ENCODE measurements around the gene IL1RAP.

IL1RAP gene

GRCh38 chr3:190545191-190545590, 31.3 kb downstream of the IL1RAP start:
- DNase-seq, result no peak

GRCh38 chr3:190546881-190547510, 33.1 kb downstream of the IL1RAP start:
- DNase-seq, result no peak

- no peak for DNase-seq
These were observed 34.3 kb downstream of the IL1RAP start for GRCh38 chr3:190548031-190548656.

GRCh38 chr3:190552021-190552420, 38.1 kb downstream of the IL1RAP start:
- no peak for DNase-seq

GRCh38 chr3:190552969-190553759, 39.3 kb downstream of the IL1RAP start:
- DNase-seq, result no peak

GRCh38 chr3:190554197-190554596, 40.3 kb downstream of the IL1RAP start:
- DNase-seq, result no peak

- no peak for DNase-seq
These were observed 42.5 kb downstream of the IL1RAP start for GRCh38 chr3:190556351-190556750.

GRCh38 chr3:190557296-190557695, 43.4 kb downstream of the IL1RAP start:
- no peak for DNase-seq

GRCh38 chr3:190558316-190558715, 44.4 kb downstream of the IL1RAP start:
- no peak for DNase-seq

- DNase-seq, result no peak
These were observed 44.9 kb downstream of the IL1RAP start for GRCh38 chr3:190558796-190559195.

GRCh38 chr3:190560013-190560895, 46.4 kb downstream of the IL1RAP start:
- no peak for DNase-seq

- no peak for DNase-seq
These were observed 49.1 kb downstream of the IL1RAP start for GRCh38 chr3:190562866-190563510.

GRCh38 chr3:190564175-190564574, 50.3 kb downstream of the IL1RAP start:
- DNase-seq, result no peak

- DNase-seq, result peak; percentile 47
These were observed 52.4 kb downstream of the IL1RAP start for GRCh38 chr3:190566043-190566933.

GRCh38 chr3:190568036-190568435, 54.2 kb downstream of the IL1RAP start:
- no peak for DNase-seq

- no peak for DNase-seq
These were observed 60.6 kb downstream of the IL1RAP start for GRCh38 chr3:190574473-190574872.

- DNase-seq, result no peak
These were observed 61.7 kb downstream of the IL1RAP start for GRCh38 chr3:190575437-190576185.

- DNase-seq, result no peak
These were observed 63.3 kb downstream of the IL1RAP start for GRCh38 chr3:190577225-190577624.

- DNase-seq, result no peak
These were observed 65.7 kb downstream of the IL1RAP start for GRCh38 chr3:190579514-190580137.

GRCh38 chr3:190580417-190580816, 66.5 kb downstream of the IL1RAP start:
- no peak for DNase-seq
